ENCODE data around the gene EPHA6. TPM values are rescaled to one million over a fixed set of nuclear protein-coding genes. Genes with fewer than 3 reads are reported as not detected.

The EPHA6 gene
- total and polyA plus RNA-seq, 10 of the 15 experiments (the other 5 are each of a cell fraction or from before 2014, with no cell fraction given) = not detected

- TF ChIP-seq MYC (IDR thresholded peaks at IDR 0.05; ENCODE audit: insufficient read depth, insufficient read length, insufficient replicate concordance, low read length, severe bottlenecking) (no peak), ASH2L (IDR thresholded peaks at IDR 0.05; ENCODE audit: borderline replicate concordance, low read depth) (no peak), RB1 (IDR thresholded peaks at IDR 0.05; ENCODE audit: borderline replicate concordance) (no peak), DPF2 (IDR thresholded peaks at IDR 0.05) (no peak), E2F4 (IDR thresholded peaks at IDR 0.05; ENCODE audit: low read depth, low read length) (no peak), ZNF384 (IDR thresholded peaks at IDR 0.05; ENCODE audit: borderline replicate concordance, low read depth, low read length) (no peak), JUNB (IDR thresholded peaks at IDR 0.05) (no peak), SMARCA5 (IDR thresholded peaks at IDR 0.05) (no peak), HDGF (IDR thresholded peaks at IDR 0.05) (no peak), BCL11A (IDR thresholded peaks at IDR 0.05; ENCODE audit: low read depth, low read length) (no peak), HDAC6 (IDR thresholded peaks at IDR 0.05; ENCODE audit: unreplicated experiment) (no peak)
Measured at GRCh38 chr3:97257942-97258697, 443.7 kb downstream of the EPHA6 start (continued).

- no peaks in the 10 kb centered on the region for H3K9me3 ChIP-seq (replicated peaks; ENCODE audit: control insufficient read depth, insufficient read depth, low read length)
- FAIRE-seq = no peak
- no peak overlapping the region for H3K9ac ChIP-seq (ENCODE audit: control insufficient read depth, insufficient read depth, low read length)
- no peak overlapping the region for H3K4me3 ChIP-seq
- DNase-seq (ENCODE audit: low read depth, low spot score) = no peak
- SMC1A ChIA-PET (ENCODE audit: uncharacterized antibody, unreplicated experiment) = no interaction called here
- no peak overlapping the region for H3K27ac ChIP-seq (ENCODE audit: control insufficient read depth, insufficient read depth)
- POLR2A ChIA-PET = no interaction called here
- H3K36me3 ChIP-seq (ENCODE audit: control insufficient read depth in 2 of 2, insufficient read depth in 2 of 2, low read length in 1 of 2) = no peaks in the 10 kb centered on the region
- no peaks in the 10 kb centered on the region for H3K27me3 ChIP-seq (replicated peaks in 1 of 2; ENCODE audit: control insufficient read depth in 2 of 2, insufficient read depth in 2 of 2, low read length in 1 of 2)
- BruUV-seq (replicated peaks) = no TSS peak
- RAD21 ChIA-PET (ENCODE audit: unreplicated experiment) = no interaction called here
- no peaks in the 10 kb centered on the region for H3K79me2 ChIP-seq (ENCODE audit: control insufficient read depth, insufficient read depth, low read length)
- no peaks in the 10 kb centered on the region for H4K20me1 ChIP-seq (ENCODE audit: control insufficient read depth, insufficient read depth)
- 5% methylated on average over 1 of the region's 1 CpG for WGBS (ENCODE audit: insufficient coverage, insufficient replicate concordance, low lambda C conversion rate, missing lambda C conversion rate)
- CTCF ChIA-PET = no interaction called here
- H3K4me1 ChIP-seq (ENCODE audit: control insufficient read depth, insufficient read depth, low read length) = no peaks in the 10 kb centered on the region
- no peak for ATAC-seq
- no peak overlapping the region for H3K4me2 ChIP-seq (ENCODE audit: control insufficient read depth, insufficient read depth)
- no peak overlapping the region for H2AFZ ChIP-seq (ENCODE audit: control insufficient read depth, low read depth, low read length)
- in situ Hi-C loops (cut with MboI) = no loop called here
- intact Hi-C loops (cut with micrococcal nuclease; ENCODE audit: unreplicated experiment) = no loop called here
- TF ChIP-seq ZSCAN29 (IDR thresholded peaks at IDR 0.05) (no peak), ZBTB40 (IDR thresholded peaks at IDR 0.05; ENCODE audit: borderline replicate concordance) (no peak), GABPA (IDR thresholded peaks at IDR 0.05; ENCODE audit: low read depth) (no peak), ZNF274 (IDR thresholded peaks at IDR 0.05; ENCODE audit: insufficient read depth, insufficient read length) (no peak), CTCF (IDR thresholded peaks at IDR 0.05 in 2 of 3, conservative IDR thresholded peaks at IDR 0.05 in 1 of 3; ENCODE audit: control insufficient read depth in 2 of 3, extremely low read depth in 1 of 3, insufficient read depth in 1 of 3, low read depth in 3 of 3, low read length in 3 of 3) (no peak), EED (IDR thresholded peaks at IDR 0.05; ENCODE audit: low read depth) (no peak), RELA (IDR thresholded peaks at IDR 0.05; ENCODE audit: borderline replicate concordance, partially characterized antibody) (no peak)
Measured at GRCh38 chr3:97259263-97259662, 444.9 kb downstream of the EPHA6 start.

Data from GM12878 (cell line).